LNCaP clone FGC (cell line): Measurements from ENCODE around the gene STAG3.
"Not testable (repeated sequence)": the region's sequence is repeated elsewhere in the genome, so short reads cannot be mapped to it uniquely, and the experiment has no call there.

Experiments used
- DNase-seq: peaks from one replicate; pipeline ENCODE4 v3.0.0-alpha.2; 2011; ENCODE audit warnings: low read depth
- H3K4me3 ChIP-seq: 2 replicates; pipeline ENCODE4 v1.5.1; 2011; ENCODE audit warnings: mild to moderate bottlenecking, low read depth, low read length, control low read depth
- TF ChIP-seq, protein P1 (sequence below): IDR thresholded peaks from 2 replicates; pipeline ENCODE4 v1.5.1; 2012; ENCODE audit warnings: mild to moderate bottlenecking; ENCODE audit not compliant: control insufficient read depth, insufficient read depth; ENCODE audit errors: extremely low read depth

The STAG3 gene

DNA sequence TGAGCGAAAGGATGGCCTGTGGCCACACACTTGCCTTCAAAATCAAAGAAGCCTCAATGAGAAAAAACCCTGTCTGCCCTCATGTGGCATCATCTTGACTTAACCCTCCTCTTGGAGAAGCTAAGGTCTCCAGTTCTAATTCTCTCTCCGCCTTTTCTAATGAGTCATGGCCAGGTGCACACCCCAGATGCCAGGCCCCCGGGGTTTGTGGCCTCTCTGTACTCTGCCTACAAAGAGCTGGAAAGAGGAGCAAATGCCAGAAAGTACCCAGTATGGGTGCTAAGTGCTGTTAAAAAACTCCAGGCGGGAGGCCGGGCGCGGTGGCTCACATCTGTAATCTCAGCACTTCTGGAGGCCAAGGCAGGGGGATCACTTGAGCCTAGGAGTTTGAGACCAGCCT lies 62.3 kb downstream of the STAG3 start:
- DNase-seq, H3K4me3 ChIP-seq: not testable (repeated sequence)

DNA sequence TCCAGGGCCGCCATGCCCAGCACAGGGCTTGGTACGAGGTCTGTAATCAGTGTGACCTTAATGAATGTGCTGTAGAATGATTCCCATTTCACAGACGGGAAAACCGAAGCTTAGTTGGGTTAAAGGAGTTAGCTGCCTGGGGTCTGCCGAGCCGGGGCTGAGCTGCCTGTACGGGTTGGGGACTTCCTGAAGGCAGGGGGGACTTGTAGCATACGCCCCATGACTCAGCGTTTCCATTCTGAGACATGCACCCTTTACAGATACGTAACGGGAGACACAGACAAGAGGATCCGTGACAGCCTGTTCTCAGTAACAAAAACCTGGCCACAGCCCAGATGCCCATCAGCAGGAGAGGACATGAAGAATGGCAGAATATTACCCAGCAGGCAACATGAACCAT lies 65.7 kb downstream of the STAG3 start:
- H3K4me3 ChIP-seq, DNase-seq: not testable (repeated sequence)

DNA sequence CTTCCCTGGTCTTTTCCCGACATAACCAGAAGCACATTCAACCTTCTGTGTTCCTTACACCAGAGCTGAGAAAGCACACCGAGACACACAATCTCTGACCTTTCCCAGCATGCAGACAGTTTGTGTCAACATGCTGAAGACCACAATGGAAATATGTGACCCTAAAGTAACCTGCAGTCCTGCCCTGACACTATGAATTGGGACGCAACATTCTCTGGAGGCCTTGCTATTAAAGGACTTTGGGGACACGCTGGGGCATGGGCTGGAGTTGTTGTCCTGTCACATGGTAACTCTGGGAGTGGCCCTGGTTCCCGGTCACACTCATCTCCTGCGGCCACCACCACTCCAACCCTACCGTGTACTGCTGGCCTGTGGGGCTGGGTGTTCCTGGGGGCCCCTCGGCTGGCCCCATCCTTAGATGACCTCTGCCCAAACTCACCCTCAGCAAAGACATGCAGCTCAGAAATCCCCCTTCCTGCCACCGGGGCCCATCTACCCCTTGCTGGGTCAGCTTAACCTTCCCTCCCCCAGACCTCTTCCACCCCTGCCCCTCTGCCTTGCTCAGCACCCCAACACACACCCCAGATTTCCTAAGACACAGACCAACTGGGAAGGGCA lies 67.4 kb downstream of the STAG3 start:
- not testable (repeated sequence) for H3K4me3 ChIP-seq, DNase-seq

DNA sequence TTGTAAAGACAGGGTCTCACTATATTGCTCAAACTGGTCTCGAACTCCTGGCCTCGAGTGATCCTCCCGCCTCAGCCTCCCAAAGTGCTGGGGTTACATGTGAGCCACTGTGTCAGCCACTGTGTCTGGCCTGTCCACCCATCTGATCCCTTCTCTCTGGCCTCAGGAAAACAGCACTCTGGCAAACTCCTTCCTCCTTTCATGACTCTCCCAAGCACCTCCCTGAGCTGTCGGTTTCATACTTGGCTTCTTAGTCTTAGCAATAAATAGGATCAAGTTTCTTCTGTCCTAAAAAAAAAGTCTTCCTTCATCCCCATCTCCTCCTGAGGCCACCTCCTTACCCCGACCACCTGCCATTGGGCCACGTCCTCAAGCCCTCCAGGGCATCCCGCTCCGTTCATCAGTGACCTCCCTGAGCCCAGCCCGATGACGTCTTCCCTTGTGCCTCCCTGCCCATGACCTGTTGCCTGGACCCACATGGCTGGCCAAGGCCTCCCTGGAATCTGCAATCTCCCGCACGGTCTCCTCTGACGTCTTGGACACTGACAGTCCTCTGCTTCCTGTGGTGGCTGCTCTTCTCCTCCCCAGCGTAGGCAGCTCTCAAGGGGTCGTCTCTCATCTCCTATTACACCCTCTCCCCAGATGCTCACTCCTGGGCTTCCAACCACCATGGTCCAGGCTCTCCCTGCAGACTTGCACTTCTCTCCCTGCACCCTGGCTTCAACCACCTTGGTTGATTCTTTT lies 68.6 kb downstream of the STAG3 start:
- not testable (repeated sequence) for H3K4me3 ChIP-seq, DNase-seq

DNA sequence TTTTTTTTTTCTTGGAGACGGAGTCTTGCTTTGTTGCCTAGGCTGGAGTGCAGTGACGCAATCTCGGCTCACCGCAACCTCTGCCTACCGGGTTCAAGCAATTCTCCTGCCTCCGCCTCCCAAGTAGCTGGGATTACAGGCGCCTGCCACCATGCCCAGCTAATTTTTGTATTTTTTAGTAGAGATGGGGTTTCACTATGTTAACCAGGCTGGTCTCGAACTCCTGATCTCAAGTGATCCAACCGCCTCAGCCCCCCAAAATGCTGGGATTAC lies 69.1 kb downstream of the STAG3 start:
- DNase-seq, H3K4me3 ChIP-seq: not testable (repeated sequence)

DNA sequence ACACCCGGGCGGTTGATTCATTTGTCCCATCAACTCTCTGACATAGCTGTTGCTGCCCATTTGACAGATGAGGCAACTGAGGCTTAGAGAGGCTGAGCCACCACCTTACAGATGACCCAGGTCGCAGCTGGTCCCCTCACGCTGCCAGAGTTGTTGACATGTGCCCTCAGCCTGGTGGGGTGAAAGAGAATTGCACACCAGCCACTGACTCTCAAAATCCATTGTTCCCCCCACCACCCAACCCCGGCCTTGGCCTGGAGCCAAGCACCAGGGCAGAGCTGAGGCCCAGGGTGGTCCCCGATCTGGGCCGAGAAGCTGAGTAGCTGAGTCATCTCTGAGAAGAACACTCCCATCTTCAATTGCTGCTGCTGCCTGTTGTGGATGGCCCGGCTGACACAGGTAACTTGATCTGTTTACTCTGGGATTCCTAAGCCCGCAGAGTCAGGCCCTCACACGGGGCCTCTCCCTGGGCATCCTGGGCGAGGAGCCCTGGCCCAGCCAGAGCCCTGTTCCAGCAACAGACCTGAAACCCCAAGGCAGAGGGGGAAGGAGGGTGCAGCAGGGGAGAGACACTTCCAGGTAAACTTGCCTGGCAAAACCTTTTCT lies 69.5 kb downstream of the STAG3 start:
- DNase-seq = peak; percentile 56
- TF ChIP-seq, protein P1, sequence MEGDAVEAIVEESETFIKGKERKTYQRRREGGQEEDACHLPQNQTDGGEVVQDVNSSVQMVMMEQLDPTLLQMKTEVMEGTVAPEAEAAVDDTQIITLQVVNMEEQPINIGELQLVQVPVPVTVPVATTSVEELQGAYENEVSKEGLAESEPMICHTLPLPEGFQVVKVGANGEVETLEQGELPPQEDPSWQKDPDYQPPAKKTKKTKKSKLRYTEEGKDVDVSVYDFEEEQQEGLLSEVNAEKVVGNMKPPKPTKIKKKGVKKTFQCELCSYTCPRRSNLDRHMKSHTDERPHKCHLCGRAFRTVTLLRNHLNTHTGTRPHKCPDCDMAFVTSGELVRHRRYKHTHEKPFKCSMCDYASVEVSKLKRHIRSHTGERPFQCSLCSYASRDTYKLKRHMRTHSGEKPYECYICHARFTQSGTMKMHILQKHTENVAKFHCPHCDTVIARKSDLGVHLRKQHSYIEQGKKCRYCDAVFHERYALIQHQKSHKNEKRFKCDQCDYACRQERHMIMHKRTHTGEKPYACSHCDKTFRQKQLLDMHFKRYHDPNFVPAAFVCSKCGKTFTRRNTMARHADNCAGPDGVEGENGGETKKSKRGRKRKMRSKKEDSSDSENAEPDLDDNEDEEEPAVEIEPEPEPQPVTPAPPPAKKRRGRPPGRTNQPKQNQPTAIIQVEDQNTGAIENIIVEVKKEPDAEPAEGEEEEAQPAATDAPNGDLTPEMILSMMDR = no peak
- no peak overlapping the region for H3K4me3 ChIP-seq

DNA sequence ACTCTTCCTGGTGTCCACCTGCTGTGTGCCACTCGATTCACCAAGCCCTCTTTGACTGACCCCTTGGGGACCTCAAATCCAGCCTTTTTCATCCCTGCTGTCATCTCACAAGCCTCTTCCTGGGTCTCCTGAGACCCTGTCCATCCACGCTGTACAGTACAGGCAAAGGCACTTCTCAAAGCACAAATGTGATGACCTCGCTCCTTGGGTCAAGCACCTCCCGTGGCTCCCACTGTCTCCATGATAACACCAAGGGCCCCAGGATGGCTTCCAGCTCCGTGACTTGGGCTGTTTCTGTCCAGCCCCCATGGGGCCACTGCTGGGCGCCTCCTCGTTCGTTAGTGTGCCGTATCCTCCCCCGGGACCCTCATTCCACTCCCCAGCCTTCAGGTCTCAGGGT lies 70.8 kb downstream of the STAG3 start:
- DNase-seq = no peak
- TF ChIP-seq, protein P1 = no peak
- H3K4me3 ChIP-seq = no peak overlapping the region

DNA sequence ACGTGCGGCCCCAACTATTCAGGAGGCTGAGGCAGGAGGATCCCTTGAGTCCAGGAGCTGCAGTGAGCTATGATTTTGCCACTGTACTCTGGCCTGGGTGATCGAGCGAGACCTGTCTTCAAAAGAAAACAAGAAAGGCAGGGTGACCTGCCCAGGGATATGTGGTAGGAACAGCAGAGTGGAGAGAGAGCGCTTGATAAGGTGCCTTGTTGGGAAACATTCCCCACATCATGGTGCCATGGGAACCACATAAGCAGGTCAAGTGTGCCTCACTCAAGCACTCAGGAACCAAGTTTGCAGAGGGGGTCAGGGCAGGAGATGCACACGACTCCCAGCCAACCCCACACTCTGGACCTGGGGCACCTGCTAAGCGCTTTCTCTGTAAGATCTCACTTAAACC lies 79.3 kb downstream of the STAG3 start:
- TF ChIP-seq, protein P1 = no peak
- H3K4me3 ChIP-seq = no peak overlapping the region
- no peak for DNase-seq

DNA sequence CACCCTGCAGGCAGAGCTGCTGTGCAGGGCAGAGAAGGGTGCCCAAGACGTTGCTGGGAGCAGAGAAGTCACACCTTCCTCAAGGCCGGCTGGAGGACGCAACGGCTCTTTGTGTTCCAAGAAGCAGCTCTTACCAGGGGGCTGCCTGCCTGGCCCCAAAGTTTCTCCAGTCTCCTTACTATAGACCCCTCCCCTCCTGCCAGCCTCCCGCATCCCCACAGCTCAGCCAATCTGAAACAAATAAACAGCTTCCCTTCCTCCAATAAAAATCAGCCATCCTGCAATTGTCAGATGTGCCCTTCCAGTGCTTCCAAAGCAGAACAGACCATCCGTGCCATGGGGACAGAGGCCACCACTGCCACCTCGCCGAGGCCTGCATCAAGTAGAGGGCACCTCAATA lies 82.3 kb downstream of the STAG3 start:
- not testable (repeated sequence) for DNase-seq

DNA sequence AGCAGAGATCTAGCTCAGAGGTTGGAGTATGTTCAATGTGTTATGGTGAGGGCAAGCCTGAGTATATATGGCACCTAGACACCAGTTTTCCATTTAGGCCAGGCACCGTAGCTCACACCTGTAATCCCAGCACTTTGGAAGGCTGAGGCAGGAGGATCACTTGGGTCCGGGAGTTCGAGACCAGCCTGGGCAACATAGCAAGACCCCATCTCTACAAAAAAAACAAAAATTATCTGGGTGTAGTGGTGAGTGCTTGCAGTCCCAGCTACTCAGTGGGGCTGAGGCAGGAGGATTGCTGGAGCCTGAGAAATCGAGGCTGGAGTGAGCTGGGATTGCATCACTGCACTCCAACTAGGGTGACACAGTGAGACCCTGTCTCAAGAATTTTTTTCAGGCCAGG lies 85.2 kb downstream of the STAG3 start:
- not testable (repeated sequence) for H3K4me3 ChIP-seq, DNase-seq

More for the DNA sequence above, 82.3 kb downstream of the STAG3 start:
- H3K4me3 ChIP-seq = not testable (repeated sequence)
